ENCODE measurements around the gene NID2. TPM values are rescaled to one million over a fixed set of nuclear protein-coding genes. Genes with fewer than 3 reads are reported as not detected.

NID2 gene
- total and polyA plus RNA-seq, 2 donors (not counting 1 experiment from before 2014, with no cell fraction given) = not detected

DNA sequence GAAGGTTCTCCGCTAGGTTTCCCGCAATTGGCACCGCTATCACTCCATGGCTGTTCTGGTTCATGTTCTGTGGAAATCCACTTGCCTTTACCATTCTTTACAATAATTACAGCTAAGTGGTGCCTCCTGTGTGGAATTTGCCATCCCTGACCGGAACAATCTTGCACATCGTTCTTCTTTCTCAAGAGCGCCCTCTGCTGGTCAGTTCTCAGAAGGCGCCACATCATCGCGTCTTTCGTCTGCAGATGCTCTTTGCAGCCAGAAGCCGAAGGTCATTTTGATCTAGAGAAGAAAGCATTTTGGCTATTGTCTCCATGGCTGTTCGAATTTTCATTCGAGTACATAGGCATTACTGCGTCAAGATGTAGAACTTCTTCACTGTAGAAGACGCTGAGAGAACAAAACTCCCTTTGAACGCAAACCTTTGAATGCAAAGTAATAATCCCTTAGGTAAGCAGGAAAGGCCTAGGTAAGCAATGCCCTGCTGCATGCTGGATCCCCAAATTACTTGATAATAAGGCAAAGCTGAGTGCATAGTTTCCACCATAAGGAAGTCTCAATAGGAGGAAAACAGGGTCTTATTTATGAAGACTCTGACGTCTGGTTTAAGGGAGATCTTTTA is 89.7 kb downstream of the NID2 start:
- Mint-ChIP-seq H3K27ac (no peak overlapping the region), H3K4me1 (peaks cover 5% of the 10 kb centered on the region), H3K9me3 (ENCODE audit: insufficient read depth) (peaks cover 3% of the 10 kb centered on the region), H3K27me3 (no peaks in the 10 kb centered on the region), H3K4me3 (no peak overlapping the region)
- Histone ChIP-seq H4K20me1 (ENCODE audit: control insufficient read depth, insufficient read depth, low read length, poor library complexity, severe bottlenecking) (no peaks in the 10 kb centered on the region), H3K4me3 (ENCODE audit: control extremely low read depth in 1 of 5, extremely low read depth in 1 of 5, insufficient read depth in 1 of 5, low read depth in 2 of 5, low read length in 4 of 5) (no peak overlapping the region), H3K4me2 (replicated peaks; ENCODE audit: low read depth, low read length, poor library complexity, severe bottlenecking) (peak overlapping the region; percentile 21), H3K4me1 (ENCODE audit: control insufficient read depth in 2 of 2, insufficient read depth in 2 of 2, low read length in 2 of 2) (peaks cover 5 to 6% of the 10 kb centered on the region in 2 donors), H3K9me3 (ENCODE audit: control extremely low read depth in 1 of 3, control insufficient read depth in 2 of 3, insufficient read depth in 1 of 3, low read length in 2 of 3) (no peaks in the 10 kb centered on the region), H3K79me2 (ENCODE audit: control insufficient read depth, insufficient read depth, low read length) (no peaks in the 10 kb centered on the region), H3K36me3 (replicated peaks in 1 of 2; ENCODE audit: control extremely low read depth in 1 of 2, control insufficient read depth in 1 of 2, extremely low read depth in 1 of 2, insufficient read depth in 2 of 2, low read length in 1 of 2) (no peaks in the 10 kb centered on the region), H3K27ac (ENCODE audit: low read length in 2 of 2) (no peak overlapping the region), H3K27me3 (replicated peaks in 1 of 4; ENCODE audit: control extremely low read depth in 1 of 4, control insufficient read depth in 3 of 4, insufficient read depth in 4 of 4, low read length in 3 of 4) (no peaks in the 10 kb centered on the region), H2AFZ (ENCODE audit: insufficient read depth, low read depth, low read length, poor library complexity, severe bottlenecking) (peak overlapping the region; percentile 20), H3K9ac (ENCODE audit: low read length) (no peak overlapping the region)
- ATAC-seq (ENCODE audit: low read depth) = peak; percentile 66
- intact Hi-C loops (cut with micrococcal nuclease) = loop anchor here (1.0 to 5.0 kb wide), 5 partner anchors 97 to 696 kb away; no protein-coding TSS in a partner anchor
- DNase-seq = peak; percentile 83
- no peak for TF ChIP-seq EZH2 (IDR thresholded peaks at IDR 0.05; ENCODE audit: borderline replicate concordance, insufficient read depth, low read depth, low read length, poor library complexity, severe bottlenecking)
- TF ChIP-seq, protein P1, sequence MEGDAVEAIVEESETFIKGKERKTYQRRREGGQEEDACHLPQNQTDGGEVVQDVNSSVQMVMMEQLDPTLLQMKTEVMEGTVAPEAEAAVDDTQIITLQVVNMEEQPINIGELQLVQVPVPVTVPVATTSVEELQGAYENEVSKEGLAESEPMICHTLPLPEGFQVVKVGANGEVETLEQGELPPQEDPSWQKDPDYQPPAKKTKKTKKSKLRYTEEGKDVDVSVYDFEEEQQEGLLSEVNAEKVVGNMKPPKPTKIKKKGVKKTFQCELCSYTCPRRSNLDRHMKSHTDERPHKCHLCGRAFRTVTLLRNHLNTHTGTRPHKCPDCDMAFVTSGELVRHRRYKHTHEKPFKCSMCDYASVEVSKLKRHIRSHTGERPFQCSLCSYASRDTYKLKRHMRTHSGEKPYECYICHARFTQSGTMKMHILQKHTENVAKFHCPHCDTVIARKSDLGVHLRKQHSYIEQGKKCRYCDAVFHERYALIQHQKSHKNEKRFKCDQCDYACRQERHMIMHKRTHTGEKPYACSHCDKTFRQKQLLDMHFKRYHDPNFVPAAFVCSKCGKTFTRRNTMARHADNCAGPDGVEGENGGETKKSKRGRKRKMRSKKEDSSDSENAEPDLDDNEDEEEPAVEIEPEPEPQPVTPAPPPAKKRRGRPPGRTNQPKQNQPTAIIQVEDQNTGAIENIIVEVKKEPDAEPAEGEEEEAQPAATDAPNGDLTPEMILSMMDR (IDR thresholded peaks at IDR 0.05) = peak; percentile 96
- ChIA-PET POLR2A (no interaction called here), CTCF (interaction anchor here (0.6 to 6.4 kb wide), 35 partner anchors 9 to 819 kb away, joined by 3 to 79 read pairs (median 5); partner anchors contain the start of gene GNG2)
- WGBS (ENCODE audit: insufficient coverage) = 34% methylated on average over 17 of the region's 17 CpGs

DNA sequence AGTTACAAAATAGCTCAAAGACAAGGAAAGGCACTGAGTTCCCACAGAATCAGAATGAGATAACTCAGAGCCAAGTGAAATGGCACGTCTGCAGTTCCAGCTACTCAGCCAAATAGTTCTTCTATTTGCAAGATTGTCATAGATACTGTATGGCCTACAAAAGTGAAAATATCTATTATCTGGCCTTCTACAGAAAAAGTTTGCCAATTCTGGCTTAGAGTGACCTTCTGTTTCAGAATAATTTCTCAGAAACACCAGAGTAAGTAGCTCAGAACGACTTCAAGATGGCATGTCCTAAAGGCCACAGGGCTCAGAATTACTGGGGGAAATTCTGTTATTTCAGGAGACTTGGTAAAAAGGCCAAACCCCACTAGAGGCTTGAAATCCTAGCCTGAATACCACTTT is 90.2 kb downstream of the NID2 start:
- no peaks in the 10 kb centered on the region for H3K36me3 ChIP-seq (replicated peaks in 1 of 2; ENCODE audit: control extremely low read depth in 1 of 2, control insufficient read depth in 1 of 2, extremely low read depth in 1 of 2, insufficient read depth in 2 of 2, low read length in 1 of 2)
- H3K4me3 ChIP-seq (ENCODE audit: control extremely low read depth in 1 of 5, extremely low read depth in 1 of 5, insufficient read depth in 1 of 5, low read depth in 2 of 5, low read length in 4 of 5) = no peak overlapping the region
- H3K27ac Mint-ChIP-seq = no peak overlapping the region
- H3K4me1 ChIP-seq (ENCODE audit: control insufficient read depth in 2 of 2, insufficient read depth in 2 of 2, low read length in 2 of 2) = peaks cover 5 to 6% of the 10 kb centered on the region in 2 donors
- H4K20me1 ChIP-seq (ENCODE audit: control insufficient read depth, insufficient read depth, low read length, poor library complexity, severe bottlenecking) = no peaks in the 10 kb centered on the region
- CTCF ChIA-PET = interaction anchor here (0.7 to 6.4 kb wide), 33 partner anchors 9 to 819 kb away, joined by 3 to 79 read pairs (median 5); partner anchors contain the start of gene GNG2
- no peak overlapping the region for H3K27ac ChIP-seq (ENCODE audit: low read length in 2 of 2)
- intact Hi-C loops (cut with micrococcal nuclease) = loop anchor here (1.0 to 5.0 kb wide), 5 partner anchors 96 to 695 kb away; no protein-coding TSS in a partner anchor
- H3K4me3 Mint-ChIP-seq = no peak overlapping the region
- no peak overlapping the region for H3K9ac ChIP-seq (ENCODE audit: low read length)
- WGBS (ENCODE audit: insufficient coverage) = 60% methylated on average over 1 of the region's 2 CpGs
- no peaks in the 10 kb centered on the region for H3K79me2 ChIP-seq (ENCODE audit: control insufficient read depth, insufficient read depth, low read length)
- H3K9me3 Mint-ChIP-seq (ENCODE audit: insufficient read depth) = no peaks in the 10 kb centered on the region
- H3K9me3 ChIP-seq (ENCODE audit: control extremely low read depth in 1 of 3, control insufficient read depth in 2 of 3, insufficient read depth in 1 of 3, low read length in 2 of 3) = no peaks in the 10 kb centered on the region
- no peak for DNase-seq
- peaks cover 5% of the 10 kb centered on the region for H3K4me1 Mint-ChIP-seq
- H3K4me2 ChIP-seq (replicated peaks; ENCODE audit: low read depth, low read length, poor library complexity, severe bottlenecking) = peak overlapping the region; percentile 21
- ATAC-seq (ENCODE audit: low read depth) = no peak
- H2AFZ ChIP-seq (ENCODE audit: insufficient read depth, low read depth, low read length, poor library complexity, severe bottlenecking) = peak overlapping the region; percentile 20
- no peaks in the 10 kb centered on the region for H3K27me3 ChIP-seq (replicated peaks in 1 of 4; ENCODE audit: control extremely low read depth in 1 of 4, control insufficient read depth in 3 of 4, insufficient read depth in 4 of 4, low read length in 3 of 4)
- TF ChIP-seq, protein P1 (IDR thresholded peaks at IDR 0.05) = no peak
- no peak for TF ChIP-seq EZH2 (IDR thresholded peaks at IDR 0.05; ENCODE audit: borderline replicate concordance, insufficient read depth, low read depth, low read length, poor library complexity, severe bottlenecking)
- POLR2A ChIA-PET = no interaction called here
- no peaks in the 10 kb centered on the region for H3K27me3 Mint-ChIP-seq

Measured in B cell (primary cell).